GM23338 (cell line): ENCODE data around the gene BCAS1. TPM values are rescaled to one million over a fixed set of nuclear protein-coding genes. Genes with fewer than 3 reads are reported as not detected.

Source experiments
- ATAC-seq: fragments of 200-7000 bp; cut with Tn5 transposase; 3 replicates; pipeline ENCODE4 v1.9.1; 2020
- DNase-seq: peaks from one replicate; pipeline ENCODE4 v3.0.0-alpha.2; 2015; ENCODE audit warnings: low spot score
- H2AFZ ChIP-seq: fragments of 200-600 bp; sonication (generic); 2 replicates; pipeline ENCODE4 v1.8.0; 2016; ENCODE audit warnings: antibody characterized with exemption, mild to moderate bottlenecking, moderate library complexity
- H3F3A ChIP-seq: fragments of 200-600 bp; sonication (generic); replicated peaks from 2 replicates; pipeline ENCODE4 v1.8.0; 2017; ENCODE audit warnings: antibody characterized with exemption, mixed run types, low read depth
- H3K27ac ChIP-seq: fragments of 200-600 bp; sonication (generic); 2 replicates; pipeline ENCODE4 v1.6.1; 2016; ENCODE audit warnings: low read depth
- H3K27me3 ChIP-seq: fragments of 200-600 bp; sonication (generic); 2 replicates; pipeline ENCODE4 v1.8.0; 2016; ENCODE audit warnings: mild to moderate bottlenecking, mixed run types, moderate library complexity; ENCODE audit not compliant: insufficient read depth
- H3K36me3 ChIP-seq: fragments of 200-600 bp; sonication (generic); 2 replicates; pipeline ENCODE4 v1.8.0; 2016; ENCODE audit warnings: mild to moderate bottlenecking; ENCODE audit not compliant: insufficient read depth
- H3K4me1 ChIP-seq: fragments of 200-600 bp; sonication (generic); 2 replicates; pipeline ENCODE4 v1.8.0; 2016; ENCODE audit warnings: mild to moderate bottlenecking, moderate library complexity; ENCODE audit not compliant: insufficient read depth
- H3K4me2 ChIP-seq: fragments of 200-600 bp; sonication (generic); 2 replicates; pipeline ENCODE4 v1.7.1; 2017; ENCODE audit warnings: mixed run types
- H3K4me3 ChIP-seq: fragments of 200-600 bp; sonication (generic); 2 replicates; pipeline ENCODE4 v1.6.1; 2016; ENCODE audit warnings: mixed run types
- H3K79me2 ChIP-seq: fragments of 200-600 bp; sonication (generic); replicated peaks from 2 replicates; pipeline ENCODE4 v1.8.0; 2017; ENCODE audit warnings: mild to moderate bottlenecking; ENCODE audit not compliant: insufficient read depth
- H3K9me2 ChIP-seq: fragments of 200-600 bp; sonication (generic); 2 replicates; pipeline ENCODE4 v1.8.0; 2017; ENCODE audit not compliant: insufficient read depth
- H4K20me1 ChIP-seq: fragments of 200-600 bp; sonication (generic); replicated peaks from 2 replicates; pipeline ENCODE4 v1.8.0; 2017; ENCODE audit warnings: mild to moderate bottlenecking; ENCODE audit not compliant: insufficient read depth
- H3K27ac Mint-ChIP-seq: 2 replicates; pipeline ENCODE4 v1.8.0; 2020; ENCODE audit warnings: inconsistent platforms, mild to moderate bottlenecking, moderate library complexity, mixed read lengths
- H3K27me3 Mint-ChIP-seq: 3 replicates; pipeline ENCODE4 v1.8.0; 2022; ENCODE audit warnings: low read depth, mild to moderate bottlenecking, moderate library complexity, mixed read lengths, inconsistent platforms; ENCODE audit not compliant: insufficient read depth, poor library complexity
- H3K36me3 Mint-ChIP-seq: 3 replicates; pipeline ENCODE4 v1.8.0; 2021; ENCODE audit warnings: low read depth, mild to moderate bottlenecking, inconsistent platforms, moderate library complexity, mixed read lengths
- H3K4me1 Mint-ChIP-seq: 3 replicates; pipeline ENCODE4 v1.8.0; 2020; ENCODE audit warnings: mild to moderate bottlenecking, inconsistent platforms, mixed read lengths
- H3K4me3 Mint-ChIP-seq: 3 replicates; pipeline ENCODE4 v1.8.0; 2021; ENCODE audit warnings: moderate library complexity, mild to moderate bottlenecking, inconsistent platforms, mixed read lengths
- H3K9me3 Mint-ChIP-seq: 3 replicates; pipeline ENCODE4 v1.8.0; 2020; ENCODE audit warnings: moderate library complexity, mild to moderate bottlenecking, inconsistent platforms, mixed read lengths
- CREB1 ChIP-seq: fragments of 250-450 bp; sonication (Bioruptor Pico); IDR thresholded peaks from 2 replicates; pipeline ENCODE4 v1.5.0; 2020; ENCODE audit warnings: low read depth, mild to moderate bottlenecking, moderate library complexity
- CTCF ChIP-seq, 2 experiments: fragments of 200-600 bp in 1 of 2; sonication (generic) in 1 of 2; conservative IDR thresholded peaks; 2 replicates each; pipeline versions ENCODE4 v1.5.1 to v1.6.1; 2016 to 2017; ENCODE audit warnings: antibody characterized with exemption in 2 of 2, low read depth in 2 of 2, mild to moderate bottlenecking in 2 of 2, moderate library complexity in 1 of 2
- EZH2 ChIP-seq: fragments of 200-600 bp; sonication (generic); IDR thresholded peaks from one replicate; pipeline ENCODE4 v1.8.0; 2017; ENCODE audit warnings: antibody characterized with exemption, mild to moderate bottlenecking, low read depth; ENCODE audit not compliant: unreplicated experiment
- EZH2phosphoT487 ChIP-seq: fragments of 200-600 bp; sonication (generic); IDR thresholded peaks from one replicate; pipeline ENCODE4 v1.8.1; 2018; ENCODE audit warnings: antibody characterized with exemption; ENCODE audit not compliant: unreplicated experiment
- JUNB ChIP-seq: IDR thresholded peaks from one replicate; pipeline ENCODE4 v1.6.1; 2016; ENCODE audit warnings: antibody characterized with exemption; ENCODE audit not compliant: unreplicated experiment
- NANOG ChIP-seq: IDR thresholded peaks from 2 replicates; pipeline ENCODE4 v1.6.1; 2016; ENCODE audit warnings: antibody characterized with exemption, borderline replicate concordance
- POLR2AphosphoS5 ChIP-seq: IDR thresholded peaks from 2 replicates; pipeline ENCODE4 v1.6.1; 2016; ENCODE audit warnings: antibody characterized with exemption, low read depth
- STAT1 ChIP-seq: IDR thresholded peaks from one replicate; pipeline ENCODE4 v1.6.1; 2016; ENCODE audit warnings: antibody characterized with exemption; ENCODE audit not compliant: unreplicated experiment
- ZNF114 ChIP-seq: fragments of 250-450 bp; sonication (Bioruptor Pico); IDR thresholded peaks from 2 replicates; pipeline ENCODE4 v1.5.0; 2020; ENCODE audit warnings: mild to moderate bottlenecking, moderate library complexity
- ZNF331 ChIP-seq: fragments of 250-450 bp; sonication (Bioruptor Pico); IDR thresholded peaks from 2 replicates; pipeline ENCODE4 v1.5.0; 2020; ENCODE audit warnings: low read depth, mild to moderate bottlenecking, moderate library complexity
- polyA plus RNA-seq: library from polyadenylated mRNA; unstranded; fragments of >200 nt; fragmentation: Nextera tagmentation; extraction: Ambion mirVana; gene quantifications from 2 replicates; pipeline ENCODE4 v1.2.1, GENCODE V29; 2016
- total RNA-seq: library from RNA; depleted of rRNA; stranded (reverse); fragments of >200 nt; shearing (Covaris generic); gene quantifications from 2 replicates; pipeline ENCODE4 v1.2.3, GENCODE V29; 2014
- TF ChIP-seq, protein P1 (sequence below): fragments of 250-450 bp; sonication (Bioruptor Pico); IDR thresholded peaks from 2 replicates; pipeline ENCODE4 v1.5.0; 2020; ENCODE audit warnings: mild to moderate bottlenecking, moderate library complexity
- TF ChIP-seq, protein P2 (sequence below): IDR thresholded peaks from one replicate; pipeline ENCODE4 v1.6.1; 2018; ENCODE audit warnings: antibody characterized with exemption; ENCODE audit not compliant: unreplicated experiment
- TF ChIP-seq, protein P3 (sequence below): IDR thresholded peaks from 2 replicates; pipeline ENCODE4 v1.6.1; 2016; ENCODE audit warnings: antibody characterized with exemption

BCAS1 gene
- total and polyA plus RNA-seq, 2 experiments from 2014 or later: 0.17 to 0.19 TPM

- Histone ChIP-seq H3K27me3 (no peaks in the 10 kb centered on the region), H3K4me1 (no peaks in the 10 kb centered on the region), H3K4me2 (no peak overlapping the region), H2AFZ (no peak overlapping the region), H3K27ac (no peak overlapping the region), H4K20me1 (no peaks in the 10 kb centered on the region), H3K79me2 (no peaks in the 10 kb centered on the region), H3K36me3 (no peaks in the 10 kb centered on the region), H3K4me3 (no peak overlapping the region), H3F3A (no peaks in the 10 kb centered on the region), H3K9me2 (no peaks in the 10 kb centered on the region)
- Mint-ChIP-seq H3K4me3 (no peak overlapping the region), H3K27me3 (no peaks in the 10 kb centered on the region), H3K36me3 (no peaks in the 10 kb centered on the region), H3K9me3 (no peaks in the 10 kb centered on the region), H3K4me1 (no peaks in the 10 kb centered on the region), H3K27ac (no peak overlapping the region)
- DNase-seq: no peak
- TF ChIP-seq JUNB: no peak
- no peak for TF ChIP-seq CTCF (conservative IDR thresholded peaks at IDR 0.05; ENCODE audit: low read depth in 2 of 2)
- TF ChIP-seq CREB1 (CRISPR knock-in tag): no peak
- no peak for TF ChIP-seq STAT1
- no peak for TF ChIP-seq EZH2phosphoT487
- TF ChIP-seq, protein P1, sequence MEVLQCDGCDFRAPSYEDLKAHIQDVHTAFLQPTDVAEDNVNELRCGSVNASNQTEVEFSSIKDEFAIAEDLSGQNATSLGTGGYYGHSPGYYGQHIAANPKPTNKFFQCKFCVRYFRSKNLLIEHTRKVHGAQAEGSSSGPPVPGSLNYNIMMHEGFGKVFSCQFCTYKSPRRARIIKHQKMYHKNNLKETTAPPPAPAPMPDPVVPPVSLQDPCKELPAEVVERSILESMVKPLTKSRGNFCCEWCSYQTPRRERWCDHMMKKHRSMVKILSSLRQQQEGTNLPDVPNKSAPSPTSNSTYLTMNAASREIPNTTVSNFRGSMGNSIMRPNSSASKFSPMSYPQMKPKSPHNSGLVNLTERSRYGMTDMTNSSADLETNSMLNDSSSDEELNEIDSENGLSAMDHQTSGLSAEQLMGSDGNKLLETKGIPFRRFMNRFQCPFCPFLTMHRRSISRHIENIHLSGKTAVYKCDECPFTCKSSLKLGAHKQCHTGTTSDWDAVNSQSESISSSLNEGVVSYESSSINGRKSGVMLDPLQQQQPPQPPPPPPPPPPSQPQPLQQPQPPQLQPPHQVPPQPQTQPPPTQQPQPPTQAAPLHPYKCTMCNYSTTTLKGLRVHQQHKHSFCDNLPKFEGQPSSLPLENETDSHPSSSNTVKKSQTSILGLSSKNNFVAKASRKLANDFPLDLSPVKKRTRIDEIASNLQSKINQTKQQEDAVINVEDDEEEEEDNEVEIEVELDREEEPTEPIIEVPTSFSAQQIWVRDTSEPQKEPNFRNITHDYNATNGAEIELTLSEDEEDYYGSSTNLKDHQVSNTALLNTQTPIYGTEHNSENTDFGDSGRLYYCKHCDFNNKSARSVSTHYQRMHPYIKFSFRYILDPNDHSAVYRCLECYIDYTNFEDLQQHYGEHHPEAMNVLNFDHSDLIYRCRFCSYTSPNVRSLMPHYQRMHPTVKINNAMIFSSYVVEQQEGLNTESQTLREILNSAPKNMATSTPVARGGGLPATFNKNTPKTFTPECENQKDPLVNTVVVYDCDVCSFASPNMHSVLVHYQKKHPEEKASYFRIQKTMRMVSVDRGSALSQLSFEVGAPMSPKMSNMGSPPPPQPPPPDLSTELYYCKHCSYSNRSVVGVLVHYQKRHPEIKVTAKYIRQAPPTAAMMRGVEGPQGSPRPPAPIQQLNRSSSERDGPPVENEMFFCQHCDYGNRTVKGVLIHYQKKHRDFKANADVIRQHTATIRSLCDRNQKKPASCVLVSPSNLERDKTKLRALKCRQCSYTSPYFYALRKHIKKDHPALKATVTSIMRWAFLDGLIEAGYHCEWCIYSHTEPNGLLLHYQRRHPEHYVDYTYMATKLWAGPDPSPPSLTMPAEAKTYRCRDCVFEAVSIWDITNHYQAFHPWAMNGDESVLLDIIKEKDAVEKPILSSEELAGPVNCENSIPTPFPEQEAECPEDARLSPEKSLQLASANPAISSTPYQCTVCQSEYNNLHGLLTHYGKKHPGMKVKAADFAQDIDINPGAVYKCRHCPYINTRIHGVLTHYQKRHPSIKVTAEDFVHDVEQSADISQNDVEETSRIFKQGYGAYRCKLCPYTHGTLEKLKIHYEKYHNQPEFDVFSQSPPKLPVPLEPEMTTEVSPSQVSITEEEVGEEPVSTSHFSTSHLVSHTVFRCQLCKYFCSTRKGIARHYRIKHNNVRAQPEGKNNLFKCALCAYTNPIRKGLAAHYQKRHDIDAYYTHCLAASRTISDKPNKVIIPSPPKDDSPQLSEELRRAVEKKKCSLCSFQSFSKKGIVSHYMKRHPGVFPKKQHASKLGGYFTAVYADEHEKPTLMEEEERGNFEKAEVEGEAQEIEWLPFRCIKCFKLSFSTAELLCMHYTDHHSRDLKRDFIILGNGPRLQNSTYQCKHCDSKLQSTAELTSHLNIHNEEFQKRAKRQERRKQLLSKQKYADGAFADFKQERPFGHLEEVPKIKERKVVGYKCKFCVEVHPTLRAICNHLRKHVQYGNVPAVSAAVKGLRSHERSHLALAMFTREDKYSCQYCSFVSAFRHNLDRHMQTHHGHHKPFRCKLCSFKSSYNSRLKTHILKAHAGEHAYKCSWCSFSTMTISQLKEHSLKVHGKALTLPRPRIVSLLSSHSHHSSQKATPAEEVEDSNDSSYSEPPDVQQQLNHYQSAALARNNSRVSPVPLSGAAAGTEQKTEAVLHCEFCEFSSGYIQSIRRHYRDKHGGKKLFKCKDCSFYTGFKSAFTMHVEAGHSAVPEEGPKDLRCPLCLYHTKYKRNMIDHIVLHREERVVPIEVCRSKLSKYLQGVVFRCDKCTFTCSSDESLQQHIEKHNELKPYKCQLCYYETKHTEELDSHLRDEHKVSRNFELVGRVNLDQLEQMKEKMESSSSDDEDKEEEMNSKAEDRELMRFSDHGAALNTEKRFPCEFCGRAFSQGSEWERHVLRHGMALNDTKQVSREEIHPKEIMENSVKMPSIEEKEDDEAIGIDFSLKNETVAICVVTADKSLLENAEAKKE (CRISPR knock-in tag): no peak
- TF ChIP-seq, protein P2, sequence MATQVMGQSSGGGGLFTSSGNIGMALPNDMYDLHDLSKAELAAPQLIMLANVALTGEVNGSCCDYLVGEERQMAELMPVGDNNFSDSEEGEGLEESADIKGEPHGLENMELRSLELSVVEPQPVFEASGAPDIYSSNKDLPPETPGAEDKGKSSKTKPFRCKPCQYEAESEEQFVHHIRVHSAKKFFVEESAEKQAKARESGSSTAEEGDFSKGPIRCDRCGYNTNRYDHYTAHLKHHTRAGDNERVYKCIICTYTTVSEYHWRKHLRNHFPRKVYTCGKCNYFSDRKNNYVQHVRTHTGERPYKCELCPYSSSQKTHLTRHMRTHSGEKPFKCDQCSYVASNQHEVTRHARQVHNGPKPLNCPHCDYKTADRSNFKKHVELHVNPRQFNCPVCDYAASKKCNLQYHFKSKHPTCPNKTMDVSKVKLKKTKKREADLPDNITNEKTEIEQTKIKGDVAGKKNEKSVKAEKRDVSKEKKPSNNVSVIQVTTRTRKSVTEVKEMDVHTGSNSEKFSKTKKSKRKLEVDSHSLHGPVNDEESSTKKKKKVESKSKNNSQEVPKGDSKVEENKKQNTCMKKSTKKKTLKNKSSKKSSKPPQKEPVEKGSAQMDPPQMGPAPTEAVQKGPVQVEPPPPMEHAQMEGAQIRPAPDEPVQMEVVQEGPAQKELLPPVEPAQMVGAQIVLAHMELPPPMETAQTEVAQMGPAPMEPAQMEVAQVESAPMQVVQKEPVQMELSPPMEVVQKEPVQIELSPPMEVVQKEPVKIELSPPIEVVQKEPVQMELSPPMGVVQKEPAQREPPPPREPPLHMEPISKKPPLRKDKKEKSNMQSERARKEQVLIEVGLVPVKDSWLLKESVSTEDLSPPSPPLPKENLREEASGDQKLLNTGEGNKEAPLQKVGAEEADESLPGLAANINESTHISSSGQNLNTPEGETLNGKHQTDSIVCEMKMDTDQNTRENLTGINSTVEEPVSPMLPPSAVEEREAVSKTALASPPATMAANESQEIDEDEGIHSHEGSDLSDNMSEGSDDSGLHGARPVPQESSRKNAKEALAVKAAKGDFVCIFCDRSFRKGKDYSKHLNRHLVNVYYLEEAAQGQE: no peak
- no peak for TF ChIP-seq POLR2AphosphoS5
- no peak for TF ChIP-seq EZH2
- no peak for TF ChIP-seq ZNF114 (CRISPR knock-in tag)
- TF ChIP-seq NANOG: no peak
- TF ChIP-seq, protein P3, sequence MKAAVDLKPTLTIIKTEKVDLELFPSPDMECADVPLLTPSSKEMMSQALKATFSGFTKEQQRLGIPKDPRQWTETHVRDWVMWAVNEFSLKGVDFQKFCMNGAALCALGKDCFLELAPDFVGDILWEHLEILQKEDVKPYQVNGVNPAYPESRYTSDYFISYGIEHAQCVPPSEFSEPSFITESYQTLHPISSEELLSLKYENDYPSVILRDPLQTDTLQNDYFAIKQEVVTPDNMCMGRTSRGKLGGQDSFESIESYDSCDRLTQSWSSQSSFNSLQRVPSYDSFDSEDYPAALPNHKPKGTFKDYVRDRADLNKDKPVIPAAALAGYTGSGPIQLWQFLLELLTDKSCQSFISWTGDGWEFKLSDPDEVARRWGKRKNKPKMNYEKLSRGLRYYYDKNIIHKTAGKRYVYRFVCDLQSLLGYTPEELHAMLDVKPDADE: no peak
- TF ChIP-seq ZNF331 (CRISPR knock-in tag): no peak
- ATAC-seq: no peak
These were observed 13.8 kb upstream of the BCAS1 start for GRCh38 chr20:54084193-54084592.
